ENCODE data around the gene ARHGEF17.

Gene ARHGEF17

GRCh38 chr11:73322382-73323306 is 14.6 kb downstream of the ARHGEF17 start:
- Histone ChIP-seq H3K9ac (no peak overlapping the region), H3K4me2 (ENCODE audit: low read length) (no peak overlapping the region), H3K27me3 (ENCODE audit: control insufficient read depth, insufficient read depth, low read length) (no peaks in the 10 kb centered on the region), H3K4me3 (ENCODE audit: low read depth, low read length) (no peak overlapping the region), H2AFZ (no peak overlapping the region), H3K27ac (peak overlapping the region; percentile 57), H3K79me2 (peaks cover 11% of the 10 kb centered on the region), H3K36me3 (ENCODE audit: control insufficient read depth, insufficient read depth, low read length) (no peaks in the 10 kb centered on the region), H3K4me1 (peaks cover 12% of the 10 kb centered on the region), H3K9me3 (ENCODE audit: control insufficient read depth, low read length) (no peaks in the 10 kb centered on the region)
- no peak for TF ChIP-seq CTCF (IDR thresholded peaks at IDR 0.05)

DNA sequence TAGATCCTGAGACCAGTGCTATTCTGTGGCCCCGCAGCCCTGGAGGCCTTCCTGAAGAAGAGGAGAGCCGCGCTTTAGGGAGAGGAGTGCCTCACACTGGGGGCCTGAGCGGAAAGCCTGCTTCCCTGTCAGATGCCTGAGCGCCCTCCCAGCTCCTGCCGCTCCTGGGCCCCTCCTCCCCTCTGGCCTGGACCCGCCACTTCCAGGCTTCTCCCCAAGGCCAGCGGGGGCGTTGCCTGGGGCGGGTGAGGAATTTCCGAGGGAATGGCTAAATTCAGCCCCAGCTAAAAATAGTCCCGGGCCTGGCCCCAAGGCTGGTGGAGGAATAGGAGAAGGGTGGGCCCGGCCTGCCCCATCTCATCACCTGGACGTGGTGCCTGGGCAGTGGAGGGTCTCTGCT is 15.4 kb downstream of the ARHGEF17 start:
- H3K4me3 ChIP-seq (ENCODE audit: low read depth, low read length): no peak overlapping the region

GRCh38 chr11:73324116-73324515 is 16.0 kb downstream of the ARHGEF17 start:
- H3K4me3 ChIP-seq (ENCODE audit: low read depth, low read length): no peak overlapping the region
- H3K9me3 ChIP-seq (ENCODE audit: control insufficient read depth, low read length): no peaks in the 10 kb centered on the region
- TF ChIP-seq CTCF (IDR thresholded peaks at IDR 0.05): no peak
- no peaks in the 10 kb centered on the region for H3K36me3 ChIP-seq (ENCODE audit: control insufficient read depth, insufficient read depth, low read length)
- no peak overlapping the region for H2AFZ ChIP-seq
- H3K4me1 ChIP-seq: peaks cover 12% of the 10 kb centered on the region
- H3K9ac ChIP-seq: no peak overlapping the region
- no peak overlapping the region for H3K4me2 ChIP-seq (ENCODE audit: low read length)
- no peaks in the 10 kb centered on the region for H3K27me3 ChIP-seq (ENCODE audit: control insufficient read depth, insufficient read depth, low read length)
- peak overlapping the region; percentile 51 for H3K27ac ChIP-seq
- H3K79me2 ChIP-seq: peaks cover 15% of the 10 kb centered on the region

More for the DNA sequence above, 15.4 kb downstream of the ARHGEF17 start:
- Histone ChIP-seq H2AFZ (no peak overlapping the region), H3K9ac (no peak overlapping the region), H3K4me2 (ENCODE audit: low read length) (no peak overlapping the region), H3K9me3 (ENCODE audit: control insufficient read depth, low read length) (no peaks in the 10 kb centered on the region), H3K27me3 (ENCODE audit: control insufficient read depth, insufficient read depth, low read length) (no peaks in the 10 kb centered on the region), H3K79me2 (peaks cover 13% of the 10 kb centered on the region), H3K36me3 (ENCODE audit: control insufficient read depth, insufficient read depth, low read length) (no peaks in the 10 kb centered on the region), H3K4me1 (peaks cover 12% of the 10 kb centered on the region), H3K27ac (peak overlapping the region; percentile 57)
- TF ChIP-seq CTCF (IDR thresholded peaks at IDR 0.05): no peak

GRCh38 chr11:73324665-73325035 is 16.6 kb downstream of the ARHGEF17 start:
- Histone ChIP-seq H3K36me3 (ENCODE audit: control insufficient read depth, insufficient read depth, low read length) (no peaks in the 10 kb centered on the region), H3K4me3 (ENCODE audit: low read depth, low read length) (no peak overlapping the region), H3K79me2 (peaks cover 15% of the 10 kb centered on the region), H3K9me3 (ENCODE audit: control insufficient read depth, low read length) (no peaks in the 10 kb centered on the region), H3K4me1 (peaks cover 12% of the 10 kb centered on the region), H3K27ac (peak overlapping the region; percentile 36), H3K9ac (no peak overlapping the region), H2AFZ (no peak overlapping the region), H3K4me2 (ENCODE audit: low read length) (no peak overlapping the region), H3K27me3 (ENCODE audit: control insufficient read depth, insufficient read depth, low read length) (no peaks in the 10 kb centered on the region)
- no peak for TF ChIP-seq CTCF (IDR thresholded peaks at IDR 0.05)

Data from parathyroid adenoma (tissue), 2 donors.